HG03060 (cell line): ENCODE results near the gene CTDSPL.

ENCODE experiments used
- ATAC-seq: cut with Tn5 transposase; IDR thresholded peaks from one replicate; pipeline ENCODE4 v1.9.1; 2021; ENCODE audit warnings: low read depth, moderate number of reproducible peaks; ENCODE audit not compliant: unreplicated experiment

Gene CTDSPL

DNA sequence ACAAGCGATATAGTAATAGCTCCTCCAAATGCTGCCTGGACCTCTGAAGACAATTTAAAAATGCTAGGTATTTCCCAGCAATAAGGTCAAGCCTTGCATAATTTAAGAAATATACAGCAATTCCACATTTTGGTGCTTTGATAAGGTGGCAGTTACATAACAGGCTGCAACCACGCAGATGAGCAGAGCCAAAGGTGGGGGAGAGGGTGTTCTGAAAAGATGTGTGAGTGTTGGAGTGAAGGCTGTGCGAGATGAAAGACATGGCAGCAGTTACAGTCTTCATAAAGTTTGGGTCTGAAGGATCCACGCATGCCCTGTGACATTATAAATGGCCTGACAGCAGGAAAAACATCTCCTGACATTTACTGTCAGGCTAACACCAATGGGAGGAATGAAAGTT lies 26.1 kb downstream of the CTDSPL start:
- ATAC-seq, result no peak

DNA sequence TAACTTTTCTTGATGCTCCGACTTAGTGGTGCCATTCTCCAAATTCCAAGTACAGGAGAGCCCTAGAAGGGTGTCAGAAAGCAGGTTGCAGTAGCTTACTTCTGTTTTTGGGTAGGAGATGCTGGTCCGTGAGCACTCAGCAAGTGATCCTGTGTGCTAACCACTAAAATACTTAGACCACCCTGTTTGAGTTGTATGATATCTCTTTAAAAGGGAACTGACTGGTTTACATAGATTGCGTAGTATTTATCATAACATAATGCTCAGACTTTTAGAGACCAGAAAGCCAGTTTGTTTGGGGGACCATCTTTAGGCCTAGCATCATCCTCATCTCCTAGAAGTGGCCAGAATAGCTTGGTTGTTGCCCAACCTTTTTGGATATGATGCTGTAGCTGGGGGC lies 26.7 kb downstream of the CTDSPL start:
- no peak for ATAC-seq

DNA sequence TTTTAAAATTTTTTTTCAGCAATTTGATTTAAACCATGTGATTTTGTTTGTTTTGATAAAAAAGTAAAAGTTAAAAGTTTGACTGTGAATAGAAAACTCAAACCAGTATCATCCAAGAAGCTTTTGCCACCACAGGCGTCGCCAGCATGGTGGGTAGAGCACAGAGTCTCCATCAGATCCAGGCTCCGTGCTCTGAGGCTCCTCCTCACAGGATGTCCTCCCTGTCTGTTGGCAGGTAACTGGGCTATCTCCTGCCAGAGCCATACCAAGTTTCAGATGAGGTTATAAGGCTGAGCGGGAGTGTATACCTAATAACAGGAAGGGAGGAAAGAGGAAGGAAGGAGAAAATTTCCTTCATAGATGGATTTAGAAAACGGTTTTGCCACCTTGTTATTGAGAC lies 28.8 kb downstream of the CTDSPL start:
- no peak for ATAC-seq

DNA sequence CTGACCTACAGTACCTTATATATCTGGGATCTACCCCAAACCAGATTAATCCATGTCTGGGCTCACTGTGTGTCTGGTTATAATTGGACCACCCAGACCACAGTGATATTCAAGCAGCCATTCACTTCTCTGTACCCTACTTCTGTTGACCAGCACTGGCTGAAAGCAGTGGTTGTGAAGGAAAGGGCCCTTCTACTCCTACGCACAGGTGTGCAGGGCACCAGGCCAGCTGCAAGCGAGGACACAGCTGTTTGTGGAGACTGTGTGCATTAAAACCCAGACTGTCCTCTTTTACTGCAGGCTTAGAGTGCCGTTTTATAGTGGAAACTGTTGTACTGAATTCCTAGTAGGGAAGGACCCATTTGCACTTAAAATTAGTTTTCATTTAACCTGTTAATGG lies 29.5 kb downstream of the CTDSPL start:
- ATAC-seq, result no peak

DNA sequence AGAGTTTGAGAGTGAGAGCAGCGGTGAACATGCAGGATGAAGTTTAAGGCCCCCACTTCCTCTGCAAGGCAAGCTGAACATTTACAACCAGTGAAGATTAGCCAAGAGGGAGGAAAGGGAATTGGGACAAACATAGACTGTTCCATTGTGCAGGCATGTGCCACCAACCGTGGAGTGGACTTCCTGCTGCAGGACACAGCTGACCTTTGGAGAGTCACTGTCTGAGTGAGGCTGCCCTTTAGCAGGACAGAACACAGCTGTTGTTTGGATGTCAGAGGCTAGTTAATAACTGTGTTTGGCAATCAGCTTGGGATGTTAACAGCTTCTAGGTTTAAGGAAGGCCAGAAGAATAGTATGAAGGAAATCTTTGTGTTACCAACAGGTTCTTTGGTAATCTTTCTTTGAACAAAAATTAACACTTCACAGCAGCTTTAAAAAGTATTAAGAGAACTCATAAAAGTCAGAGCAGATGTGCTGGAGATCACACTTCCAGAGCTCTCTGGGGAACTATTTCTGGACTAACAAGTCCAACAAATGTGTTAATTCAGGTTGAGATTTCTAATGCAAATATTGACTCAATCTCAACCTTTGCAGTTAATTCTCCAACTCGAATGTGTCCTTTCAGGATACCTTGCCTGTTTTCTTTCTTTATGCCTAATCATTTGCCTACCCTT lies 31.4 kb downstream of the CTDSPL start:
- ATAC-seq, result no peak

DNA sequence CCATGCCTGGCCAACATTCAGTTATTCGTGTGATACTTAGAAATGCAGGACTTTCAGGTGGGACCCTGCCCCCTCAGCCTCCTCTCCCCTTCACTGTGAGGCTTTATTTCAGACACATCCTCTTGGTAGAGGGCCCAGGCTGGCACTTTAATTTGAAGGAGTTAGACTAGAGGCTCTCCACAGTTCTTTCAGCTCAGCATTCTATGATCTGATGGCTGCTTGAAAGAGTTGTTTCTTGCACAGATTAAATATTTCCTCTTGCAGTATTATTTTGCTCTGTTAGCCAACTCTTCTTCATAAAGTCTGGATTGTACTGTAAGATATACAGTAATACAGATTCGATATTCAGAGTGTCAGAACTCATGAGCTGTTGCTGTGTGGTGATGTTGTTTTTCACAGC lies 35.1 kb downstream of the CTDSPL start:
- no peak for ATAC-seq

DNA sequence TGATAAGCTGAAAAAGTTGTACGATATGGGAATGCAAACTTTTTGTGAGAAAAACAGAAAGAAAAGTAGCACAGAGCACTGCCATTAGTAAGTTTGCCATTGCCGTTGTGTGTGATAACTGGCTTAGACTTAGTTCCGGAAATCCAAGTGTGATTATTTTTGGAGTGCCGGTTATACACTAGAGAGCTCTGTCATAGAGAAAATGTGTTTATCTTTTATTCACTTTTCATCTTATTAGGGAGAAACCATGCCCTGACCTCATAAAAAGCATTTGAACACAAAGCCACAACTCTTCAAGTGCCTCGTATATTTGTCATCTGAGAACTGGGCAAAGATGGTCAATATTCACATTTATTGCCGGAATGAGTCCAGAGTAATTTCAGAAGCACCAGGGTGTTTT lies 36.1 kb downstream of the CTDSPL start:
- ATAC-seq, result no peak

DNA sequence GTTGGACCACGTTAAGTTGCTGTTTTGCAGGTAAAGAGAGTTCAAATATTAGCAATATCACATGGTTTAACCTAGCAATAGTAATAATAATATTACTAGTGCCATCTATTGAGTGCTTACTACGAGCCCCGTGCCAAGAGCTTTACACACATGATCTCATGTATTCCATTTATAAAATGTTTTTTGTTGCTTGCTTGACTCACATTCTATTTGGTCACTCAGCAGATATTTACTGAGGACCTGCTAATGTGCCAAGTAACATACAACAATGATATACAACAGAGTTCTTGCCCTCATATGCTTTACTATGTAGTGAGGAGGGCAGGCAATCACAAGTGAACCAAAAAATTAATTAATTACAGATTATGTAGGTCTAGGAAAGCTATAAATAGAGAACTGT lies 36.7 kb downstream of the CTDSPL start:
- no peak for ATAC-seq

DNA sequence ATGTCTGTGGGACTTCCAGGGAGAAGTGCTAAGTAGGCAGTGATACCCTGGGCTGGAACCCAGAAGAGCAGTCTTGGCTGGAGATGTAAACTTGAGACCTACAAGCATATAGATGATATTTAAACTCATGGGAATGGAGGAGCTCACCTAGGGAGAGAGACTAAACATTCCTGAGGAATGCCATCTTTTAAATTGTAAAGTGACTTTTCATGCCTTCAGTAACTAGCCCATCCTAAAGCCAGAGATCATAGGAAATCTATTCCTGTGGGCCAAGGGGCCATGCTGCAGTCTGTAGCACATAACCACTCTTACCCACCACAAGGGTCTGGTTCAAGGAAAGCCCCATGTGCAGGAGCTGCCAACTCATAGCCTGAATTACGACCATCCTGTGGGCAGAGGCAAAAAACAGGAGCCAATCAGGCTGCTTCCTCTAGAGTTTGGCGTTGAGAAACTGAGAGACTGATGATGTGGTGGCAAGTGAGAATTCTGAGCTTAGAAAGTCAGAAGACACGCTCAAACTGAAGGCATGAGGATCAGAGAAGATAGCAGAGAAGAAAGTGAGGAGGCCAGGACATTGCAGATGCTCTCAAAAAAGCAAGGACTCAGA lies 37.5 kb downstream of the CTDSPL start:
- no peak for ATAC-seq

DNA sequence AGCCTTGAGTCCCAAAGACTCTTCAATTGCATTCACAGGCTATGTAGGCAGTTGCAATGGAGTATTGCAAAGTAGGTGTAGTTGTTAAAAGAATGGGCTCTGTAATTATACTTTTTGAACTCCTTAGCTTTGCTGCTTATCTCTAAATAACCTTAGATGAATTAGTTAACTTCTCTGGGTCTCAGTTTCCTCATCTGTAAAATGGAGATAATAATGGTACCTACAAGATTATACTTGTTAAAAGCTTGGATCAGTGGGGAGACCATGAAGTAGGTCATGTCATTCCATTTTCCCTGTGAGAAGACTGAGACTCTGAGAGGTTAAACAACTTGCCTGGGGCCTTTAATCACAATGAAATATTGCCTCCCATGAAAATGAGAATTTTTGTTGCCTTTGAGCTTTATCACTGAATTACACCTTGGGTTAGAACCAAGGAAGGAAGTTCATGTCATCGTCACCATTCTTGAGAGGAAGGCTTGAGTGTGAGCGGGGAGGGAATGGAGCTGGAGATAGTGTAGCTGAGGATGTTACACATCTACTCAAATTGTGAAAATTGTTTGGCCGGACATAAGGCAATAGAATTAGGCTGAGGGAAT lies 38.1 kb downstream of the CTDSPL start:
- no peak for ATAC-seq

DNA sequence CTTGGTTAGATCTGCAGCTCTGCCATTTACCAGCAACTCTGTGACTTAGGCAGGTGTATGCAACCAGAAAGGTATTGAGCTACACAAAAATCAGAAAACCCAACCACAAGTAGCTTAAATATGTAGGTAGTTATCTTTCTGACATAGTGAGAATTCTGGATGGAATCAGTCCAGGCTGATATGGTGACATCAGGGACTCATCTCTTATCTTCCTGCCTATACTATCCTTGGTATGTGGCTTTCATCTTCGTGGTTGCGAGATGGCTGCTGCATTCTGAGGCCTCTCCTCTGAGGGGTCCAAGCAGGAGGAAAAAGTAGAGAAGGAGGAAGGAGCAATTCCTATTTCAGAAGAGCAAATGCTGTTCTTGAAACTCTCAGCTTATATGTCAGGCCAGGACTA lies 40.0 kb downstream of the CTDSPL start:
- no peak for ATAC-seq

DNA sequence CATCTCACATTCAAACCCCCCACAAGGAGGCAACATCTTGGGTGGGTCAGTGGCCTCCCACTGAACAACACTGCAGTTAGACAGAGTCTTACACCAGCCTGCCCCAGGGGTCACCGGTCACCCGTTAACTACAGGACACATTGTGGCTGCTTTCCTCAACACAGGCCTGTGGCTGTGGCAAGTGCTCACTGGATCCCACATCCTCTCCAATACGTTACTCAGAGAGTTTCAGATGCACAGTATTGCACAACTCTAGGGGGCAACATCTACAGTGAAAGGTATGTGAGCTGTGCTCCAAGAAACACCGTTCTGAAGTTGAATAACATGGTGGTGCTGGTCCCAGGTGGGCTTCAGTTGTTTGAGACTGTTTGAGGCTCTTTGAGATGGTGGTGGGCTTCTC lies 41.0 kb downstream of the CTDSPL start:
- no peak for ATAC-seq

DNA sequence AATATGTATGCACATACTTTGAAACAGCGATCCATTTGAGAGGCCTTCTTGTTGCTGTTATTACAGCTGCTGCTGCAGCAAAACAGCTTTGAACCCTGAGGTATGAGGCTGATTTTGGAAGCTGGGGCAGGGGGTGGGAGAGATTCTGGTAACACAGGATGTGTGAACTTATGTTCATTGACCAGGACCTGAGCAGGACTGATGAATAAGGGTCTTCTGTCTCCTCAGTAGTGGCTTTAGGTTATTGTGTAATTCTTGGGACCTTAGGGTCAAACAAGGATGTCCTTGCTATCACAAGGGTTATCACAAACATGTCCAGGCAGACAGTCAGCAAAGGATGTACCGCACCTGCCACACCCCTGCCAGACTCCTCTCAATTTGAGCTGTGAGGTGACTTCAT lies 41.6 kb downstream of the CTDSPL start:
- no peak for ATAC-seq

DNA sequence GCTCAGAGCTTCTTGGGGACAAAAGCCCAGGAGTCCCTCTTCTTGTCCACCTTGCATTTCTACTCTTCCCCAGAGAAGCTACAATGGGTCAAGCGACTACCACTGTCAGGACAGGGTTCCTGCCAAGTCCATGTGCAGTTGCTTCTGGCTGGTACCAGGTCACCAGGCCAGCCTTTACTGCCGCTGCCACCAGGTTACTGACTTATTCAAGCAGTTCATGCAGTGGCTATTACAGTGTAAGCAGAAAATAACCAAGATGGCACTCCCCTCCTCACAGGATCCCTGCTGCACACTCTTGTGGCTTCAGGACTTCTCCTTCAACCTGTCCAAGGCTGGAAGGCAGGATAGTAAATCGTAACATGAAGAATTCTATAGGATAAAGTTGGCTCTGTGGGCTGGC lies 42.1 kb downstream of the CTDSPL start:
- ATAC-seq, result no peak

DNA sequence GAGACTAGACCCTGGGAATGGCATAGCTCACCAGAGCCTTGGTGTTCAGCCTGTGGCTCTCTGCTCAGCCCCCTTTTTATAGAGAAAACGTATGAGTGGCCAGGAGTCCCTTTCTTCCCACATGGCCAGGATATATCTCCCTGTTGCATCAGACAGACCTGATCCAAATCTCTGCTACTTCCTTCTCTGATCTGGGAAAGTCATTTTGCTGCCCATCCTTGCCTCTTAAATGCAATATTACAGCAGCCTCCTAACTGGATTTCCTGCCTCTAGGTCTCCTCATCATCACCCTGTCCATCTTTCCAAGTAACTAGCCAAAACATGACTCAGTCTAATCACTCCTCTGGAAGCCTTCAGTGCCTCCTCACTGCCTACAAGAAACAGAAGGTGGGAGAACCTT lies 42.9 kb downstream of the CTDSPL start:
- no peak for ATAC-seq

DNA sequence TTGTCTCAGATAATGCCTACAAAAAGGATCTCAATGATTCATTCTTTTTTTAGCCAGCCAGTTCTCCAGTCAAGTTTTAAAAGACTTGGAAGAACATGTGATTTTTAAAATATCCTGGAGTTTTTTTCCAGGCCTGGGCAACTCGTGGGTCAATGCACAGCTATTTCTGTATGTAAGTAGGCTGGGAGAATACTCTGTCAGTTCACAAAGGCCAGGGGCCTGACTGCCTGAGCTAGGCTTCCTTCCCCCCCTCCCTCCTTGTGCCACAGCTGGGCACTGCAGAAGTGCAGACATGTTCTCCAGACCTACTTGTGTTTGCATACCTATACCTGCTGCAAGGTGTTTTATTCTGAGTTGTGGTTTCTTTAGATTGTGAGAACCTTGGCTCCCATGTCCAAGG lies 43.7 kb downstream of the CTDSPL start:
- no peak for ATAC-seq

DNA sequence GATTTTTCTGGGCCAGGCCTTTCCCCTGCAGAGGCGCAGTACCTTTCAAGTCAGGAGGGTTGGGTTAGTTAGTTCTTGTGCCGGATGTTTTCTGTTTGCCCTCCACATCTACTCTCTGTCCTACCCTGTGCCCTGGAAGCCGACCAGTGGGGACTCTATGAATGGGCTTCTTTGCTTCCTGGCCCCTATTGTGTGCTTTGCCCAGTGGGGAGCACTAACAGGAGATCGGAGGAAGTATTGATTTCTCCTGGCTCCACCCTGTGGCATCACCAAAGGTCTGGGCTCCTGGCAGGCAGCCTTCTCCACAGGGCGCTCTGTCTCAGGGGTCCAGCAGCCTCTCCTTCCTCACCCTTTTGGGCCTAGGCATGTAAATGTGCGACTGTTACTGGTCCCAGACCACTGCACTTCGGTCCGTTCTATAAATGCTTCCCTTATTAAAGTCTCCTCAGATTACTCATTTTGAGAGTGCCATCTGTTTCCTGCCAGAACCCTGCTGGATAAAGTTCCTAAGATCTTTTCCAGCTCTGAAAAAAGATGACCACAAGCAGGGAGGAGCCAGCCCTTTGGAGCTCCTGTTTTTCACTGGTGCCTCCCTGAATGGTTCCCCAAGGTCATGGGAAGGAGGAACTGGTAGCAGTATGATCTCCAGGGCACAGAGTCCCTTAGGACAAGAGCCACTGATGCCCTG lies 44.5 kb downstream of the CTDSPL start:
- no peak for ATAC-seq

DNA sequence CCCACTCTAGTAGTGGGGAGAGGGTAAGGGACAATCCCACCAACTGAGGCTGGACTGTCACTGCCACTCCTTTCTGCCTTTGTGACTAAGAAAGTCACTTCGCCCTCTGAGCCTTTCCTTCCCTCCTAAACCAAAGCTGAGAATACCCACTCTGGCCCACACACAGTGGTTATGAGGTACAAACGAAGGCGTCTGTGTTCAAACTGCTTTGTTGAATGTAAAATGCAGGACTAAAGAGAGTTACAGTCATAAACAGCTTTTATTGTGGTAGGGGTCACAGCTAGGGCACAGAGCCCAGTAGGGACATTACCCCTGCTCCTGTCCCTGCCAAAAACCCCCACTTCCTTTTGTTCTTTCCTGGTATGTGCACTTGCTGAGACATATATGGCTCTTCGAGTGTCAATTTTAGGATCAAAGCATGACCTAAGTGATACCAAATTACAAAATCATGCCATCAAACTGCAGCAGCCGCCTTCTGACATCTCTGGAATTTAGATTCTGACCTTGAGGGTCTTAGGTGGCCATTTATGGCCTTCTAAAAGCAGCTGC lies 45.1 kb downstream of the CTDSPL start:
- ATAC-seq, result no peak

DNA sequence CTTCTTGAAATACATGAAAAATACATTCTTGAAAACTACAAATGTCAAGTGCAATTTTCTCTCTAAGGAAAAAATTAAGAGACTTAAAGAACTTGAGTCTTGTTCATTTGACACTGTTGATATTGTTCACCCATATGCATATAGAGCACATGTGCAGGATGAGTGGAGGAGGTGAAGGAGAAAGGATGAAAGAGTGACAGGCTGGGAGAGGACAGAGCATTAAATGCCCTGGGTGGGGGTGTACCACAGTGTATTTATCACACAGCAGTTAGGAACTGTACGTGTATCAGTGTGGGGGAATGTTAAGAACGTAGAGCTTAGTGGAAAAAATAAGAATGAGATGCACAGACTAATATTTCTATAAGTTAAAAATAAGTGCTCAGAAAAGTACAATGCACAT lies 45.7 kb downstream of the CTDSPL start:
- no peak for ATAC-seq

DNA sequence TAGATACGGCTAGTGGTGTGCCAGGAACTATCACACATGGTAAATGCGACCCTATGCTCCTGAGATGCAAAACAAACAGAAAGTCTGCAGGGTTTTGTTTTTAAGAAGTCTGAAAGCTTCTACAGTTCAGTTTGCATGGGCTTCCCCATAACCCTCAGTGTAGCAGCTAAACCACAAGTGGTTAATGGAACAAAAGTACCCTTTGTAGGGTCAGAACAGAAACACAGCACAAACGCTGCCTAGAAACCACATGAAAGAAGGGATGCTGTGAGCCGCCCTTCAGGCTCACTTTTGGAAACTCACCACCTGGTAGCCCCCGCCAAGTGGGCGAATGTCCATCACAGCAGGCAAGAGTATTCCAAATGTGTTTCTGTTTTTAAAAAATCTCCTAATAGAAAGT lies 46.2 kb downstream of the CTDSPL start:
- ATAC-seq, result peak; percentile 95

DNA sequence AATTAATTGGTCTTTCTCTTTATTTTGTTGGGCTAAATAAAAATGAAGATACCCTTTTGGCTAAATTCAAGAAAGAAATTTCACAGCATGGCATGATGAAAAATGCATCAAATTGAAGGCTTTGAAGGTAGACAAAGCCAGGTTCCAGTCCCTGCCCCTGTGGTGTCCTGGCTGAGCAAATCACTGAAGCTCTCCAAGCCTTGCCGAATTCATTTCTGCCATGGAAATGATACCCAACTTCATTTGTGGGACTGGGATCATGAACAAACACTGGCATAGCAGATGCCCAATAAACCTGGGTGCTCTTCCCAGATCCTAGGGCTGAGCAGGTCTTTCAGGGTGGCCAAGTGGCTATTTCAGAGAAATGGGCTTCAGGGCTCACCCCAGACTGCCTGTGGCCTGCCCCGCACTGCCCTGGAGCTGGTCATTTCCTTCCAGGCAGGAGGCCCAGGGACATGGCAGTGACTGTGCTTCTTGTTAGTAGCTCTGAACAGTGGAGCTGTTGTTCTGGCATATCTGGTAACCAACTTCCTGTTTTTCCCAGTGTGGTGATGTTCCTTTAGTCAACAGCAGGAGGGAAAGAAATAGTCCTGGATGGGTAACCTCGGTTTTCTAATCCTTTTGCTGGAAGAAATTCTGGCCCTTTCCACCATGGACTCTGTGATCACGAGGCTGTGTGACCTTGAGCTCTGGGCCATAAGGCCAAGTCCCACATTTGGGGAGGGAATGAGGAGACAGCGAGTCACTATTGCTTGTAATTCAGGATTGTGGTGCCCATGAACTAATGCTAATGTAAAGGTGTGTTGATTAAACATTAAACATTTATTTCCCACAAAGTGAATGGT lies 47.6 kb downstream of the CTDSPL start:
- ATAC-seq, result no peak
